Islet of Langerhans (tissue), 1 donor: ENCODE data around the gene SMIM24.
"Not testable (repeated sequence)": the region's sequence is repeated elsewhere in the genome, so short reads cannot be mapped to it uniquely, and the experiment has no call there.

ENCODE experiments used
- FAIRE-seq: peaks from one replicate; lab custom pipeline; 2011; peaks lifted over from hg19 to GRCh38; lab: Jason Lieb, UNC

Gene SMIM24

DNA sequence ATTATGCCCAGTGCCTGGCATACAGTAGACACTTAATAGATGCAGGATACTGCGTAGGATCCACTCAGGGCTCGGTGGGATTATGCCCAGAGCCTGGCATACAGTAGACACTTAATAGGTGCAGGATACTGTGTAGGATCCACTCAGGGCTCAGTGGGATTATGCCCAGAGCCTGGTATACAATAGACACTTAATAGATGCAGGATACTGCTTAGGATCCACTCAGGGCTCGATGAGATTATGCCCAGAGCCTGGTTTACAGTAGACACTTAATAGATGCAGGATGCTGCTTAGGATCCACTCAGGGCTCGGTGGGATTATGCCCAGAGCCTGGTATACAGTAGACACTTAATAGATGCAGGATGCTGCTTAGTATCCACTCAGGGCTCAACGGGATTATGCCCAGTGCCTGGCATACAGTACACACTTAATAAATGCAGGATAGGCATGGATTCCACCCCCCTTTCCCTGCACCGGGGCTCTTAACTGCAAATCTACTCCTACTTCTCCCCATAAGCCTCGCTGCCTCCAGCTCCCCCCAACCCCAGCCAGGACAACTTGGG is 24.9 kb downstream of the SMIM24 start:
- FAIRE-seq, result no peak

DNA sequence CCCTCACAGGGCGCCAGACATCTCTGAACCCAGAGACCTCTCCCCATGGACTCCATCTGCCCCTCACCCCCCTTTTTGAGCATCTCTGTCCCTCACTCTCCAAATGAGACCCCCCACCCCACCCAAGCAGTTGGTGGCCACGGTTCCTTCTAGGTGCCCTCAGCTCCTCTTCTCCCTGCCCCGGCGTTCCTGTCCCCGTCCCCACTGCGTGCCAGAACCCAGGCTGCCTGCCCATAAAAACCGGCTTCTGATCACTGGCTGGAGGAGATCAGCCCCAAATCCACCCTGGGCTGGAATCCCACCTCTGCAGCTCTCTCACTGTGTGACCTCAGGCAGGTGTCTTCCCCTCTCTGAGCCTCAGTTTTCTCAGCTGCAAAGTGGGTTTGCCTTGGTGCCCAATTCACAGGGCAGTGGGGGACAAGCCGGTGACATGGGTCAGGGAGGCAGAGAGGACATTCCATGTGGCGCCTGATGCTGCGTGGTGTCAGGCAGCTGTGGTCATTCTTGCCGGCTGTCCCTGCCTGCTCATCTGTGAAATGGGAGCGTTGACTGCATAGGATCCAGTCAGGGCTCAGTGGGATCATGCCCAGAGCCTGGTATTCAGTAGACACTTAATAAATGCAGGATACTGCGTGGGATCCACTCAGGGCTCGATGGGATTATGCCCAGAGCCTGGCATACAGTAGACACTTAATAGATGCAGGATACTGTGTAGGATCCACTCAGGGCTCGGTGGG is 25.5 kb downstream of the SMIM24 start:
- FAIRE-seq, result no peak

DNA sequence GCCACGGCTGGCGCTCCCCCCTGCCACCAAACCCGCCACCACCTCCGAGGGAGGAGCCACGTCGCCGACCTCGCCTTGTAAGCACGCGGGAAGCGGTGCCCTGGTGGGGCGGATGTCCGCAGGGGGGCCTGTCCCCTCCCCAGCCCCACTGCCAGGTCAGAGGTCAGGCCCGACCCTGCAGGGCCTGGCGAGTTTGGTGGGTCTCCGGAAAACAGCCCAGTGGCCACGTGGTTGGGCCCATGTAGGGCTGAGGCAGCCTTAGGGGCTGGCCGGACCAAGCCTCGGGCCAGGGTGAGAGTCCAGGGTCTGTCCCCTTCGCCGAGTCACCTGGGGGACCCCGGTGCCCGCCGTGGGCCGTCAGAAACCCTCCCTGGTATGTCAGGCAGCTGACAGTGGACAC is 26.5 kb downstream of the SMIM24 start:
- no peak for FAIRE-seq

DNA sequence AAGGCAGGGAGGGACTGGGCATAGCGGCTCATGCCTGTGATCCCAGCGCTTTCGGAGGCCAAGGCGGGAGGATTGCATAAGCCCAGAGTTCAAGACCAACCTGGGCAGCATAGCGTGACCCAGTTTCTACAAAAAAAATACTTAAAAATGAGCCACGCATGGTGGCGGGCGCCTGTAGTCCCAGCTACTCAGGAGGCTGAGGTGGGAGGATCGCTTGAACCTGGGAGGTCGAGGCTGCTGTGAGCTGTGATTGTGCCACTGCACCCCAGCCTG is 27.4 kb downstream of the SMIM24 start:
- FAIRE-seq, result not testable (repeated sequence)

DNA sequence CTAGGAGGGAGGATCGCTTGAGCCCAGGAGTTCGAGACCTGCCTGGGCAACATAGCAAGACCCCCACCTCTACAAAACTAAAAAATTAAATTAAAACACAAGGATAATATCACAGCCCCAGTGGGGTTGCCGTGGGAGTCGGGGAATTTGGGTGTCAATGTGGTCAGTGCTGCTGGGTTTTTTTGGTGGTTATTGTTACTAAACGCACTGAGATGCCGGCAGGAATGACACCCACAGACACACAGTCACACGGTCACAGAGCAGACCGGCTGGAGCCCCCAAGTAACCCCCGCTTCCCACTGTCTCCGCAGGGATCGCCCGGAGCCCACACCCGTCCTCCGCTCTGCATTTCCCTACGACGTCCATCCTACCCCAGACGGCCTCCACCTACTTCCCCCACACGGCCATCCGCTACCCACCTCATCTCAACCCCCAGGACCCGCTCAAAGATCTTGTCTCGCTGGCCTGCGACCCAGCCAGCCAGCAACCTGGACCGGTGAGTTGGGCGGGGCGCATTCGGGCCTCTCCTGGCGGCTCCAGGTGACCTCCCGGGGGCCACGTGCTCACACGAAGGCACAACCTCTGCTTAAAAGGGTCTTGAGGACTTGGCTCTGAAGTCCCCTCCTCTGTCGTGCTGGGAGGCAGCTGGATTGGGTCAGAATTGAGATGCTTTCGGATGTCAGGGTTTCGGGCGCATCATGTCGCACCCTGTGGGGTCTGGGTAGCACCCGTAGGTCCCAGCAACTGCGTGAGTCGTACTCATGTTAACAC is 28.0 kb downstream of the SMIM24 start:
- FAIRE-seq, result no peak

DNA sequence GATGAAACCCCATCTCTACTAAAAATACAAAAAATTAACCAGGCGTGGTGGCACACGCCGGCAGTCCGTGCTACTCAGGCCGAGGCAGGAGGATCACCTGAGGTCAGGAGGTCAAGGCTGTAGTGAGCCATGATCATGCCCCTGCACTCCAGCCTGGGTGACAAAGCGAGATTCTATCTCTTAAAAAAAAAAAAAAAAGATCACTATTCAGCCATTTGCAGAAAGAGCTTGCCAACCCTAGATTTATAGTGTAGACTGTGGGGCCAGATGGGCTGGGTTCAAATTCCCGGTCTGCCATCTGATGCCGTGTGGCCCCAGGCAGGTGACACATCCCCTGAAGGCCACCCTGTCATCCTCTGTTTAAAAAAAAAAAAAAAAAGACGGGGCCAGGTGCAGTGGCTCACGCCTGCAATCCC is 28.9 kb downstream of the SMIM24 start:
- FAIRE-seq, result no peak

DNA sequence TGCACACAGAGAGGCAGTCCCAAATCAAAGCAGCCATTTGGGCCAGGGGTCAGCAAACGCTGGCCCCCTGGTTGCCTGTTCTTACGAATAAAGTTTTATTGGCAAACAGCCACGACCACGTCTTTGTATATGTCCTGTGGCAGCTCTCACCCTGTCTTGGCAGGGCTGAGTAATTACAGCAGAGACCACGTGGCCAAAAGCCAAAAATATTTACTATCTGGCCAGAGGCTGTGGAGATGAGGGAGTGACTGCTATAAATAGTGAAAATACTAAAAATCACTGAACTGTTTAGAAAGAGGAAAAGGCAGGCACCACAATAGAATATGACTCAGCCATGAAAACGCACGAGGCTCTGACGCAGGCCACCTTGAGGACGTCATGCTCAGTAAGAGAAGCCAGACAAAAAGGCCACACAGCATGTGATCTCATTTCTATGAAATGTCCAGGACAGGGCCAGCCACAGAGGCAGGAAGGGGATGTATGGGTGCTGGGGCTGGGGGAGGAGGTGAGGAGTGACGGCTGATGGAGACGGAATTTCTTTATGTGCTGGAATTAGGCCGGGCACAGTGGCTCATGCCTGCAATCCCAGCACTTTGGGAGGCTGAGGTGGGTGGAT is 29.4 kb downstream of the SMIM24 start:
- FAIRE-seq, result no peak

DNA sequence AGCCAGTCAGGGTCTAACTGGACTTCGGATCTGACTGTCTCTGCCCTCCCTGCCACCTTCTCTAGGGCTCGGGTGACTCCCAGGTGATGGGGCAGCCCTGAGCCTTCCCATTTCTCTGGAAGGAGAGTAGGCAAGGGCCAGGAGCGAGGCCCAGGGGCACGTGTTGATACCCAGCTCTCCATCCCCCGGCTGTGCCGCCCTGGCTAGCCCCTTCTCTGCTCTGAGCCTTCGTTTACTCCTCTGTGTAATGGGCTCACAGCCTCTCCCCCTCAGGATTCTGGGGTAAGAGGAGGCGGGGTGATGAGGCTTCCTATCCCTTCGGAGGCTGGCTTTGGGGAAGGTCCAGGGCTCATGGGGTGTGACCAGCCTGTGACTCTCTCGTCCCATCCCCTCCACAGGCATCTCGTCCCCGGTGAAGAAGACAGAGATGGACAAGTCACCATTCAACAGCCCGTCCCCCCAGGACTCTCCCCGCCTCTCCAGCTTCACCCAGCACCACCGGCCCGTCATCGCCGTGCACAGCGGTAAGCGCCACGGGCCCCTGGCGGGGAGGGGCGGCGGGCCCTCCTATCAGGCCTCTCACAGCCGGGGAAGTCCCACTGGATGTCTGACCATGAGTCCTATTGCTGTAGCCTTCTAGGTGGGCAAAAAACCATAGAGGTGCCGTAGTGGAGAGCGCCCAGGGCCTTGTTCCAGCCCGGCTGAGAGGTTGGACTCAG is 31.6 kb downstream of the SMIM24 start:
- FAIRE-seq, result no peak

DNA sequence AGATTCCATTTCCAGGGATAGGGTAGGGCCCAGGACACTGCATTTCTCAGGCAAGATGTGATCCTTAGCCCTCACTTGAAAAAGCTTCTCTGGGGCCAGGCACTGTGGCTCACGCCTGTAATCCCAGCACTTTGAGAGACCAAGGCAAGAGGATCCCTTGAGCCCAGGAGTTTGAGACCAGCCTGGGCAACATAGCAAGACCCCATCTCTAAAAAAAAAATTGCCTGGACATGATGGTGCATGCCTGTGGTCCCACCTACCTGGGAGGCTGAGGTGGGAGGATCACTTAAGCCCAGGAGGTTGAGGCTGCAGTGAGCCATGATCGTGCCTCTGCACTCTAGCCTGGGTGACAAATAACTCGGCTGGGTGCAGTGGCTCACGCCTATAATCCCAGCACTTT is 33.7 kb downstream of the SMIM24 start:
- not testable (repeated sequence) for FAIRE-seq

DNA sequence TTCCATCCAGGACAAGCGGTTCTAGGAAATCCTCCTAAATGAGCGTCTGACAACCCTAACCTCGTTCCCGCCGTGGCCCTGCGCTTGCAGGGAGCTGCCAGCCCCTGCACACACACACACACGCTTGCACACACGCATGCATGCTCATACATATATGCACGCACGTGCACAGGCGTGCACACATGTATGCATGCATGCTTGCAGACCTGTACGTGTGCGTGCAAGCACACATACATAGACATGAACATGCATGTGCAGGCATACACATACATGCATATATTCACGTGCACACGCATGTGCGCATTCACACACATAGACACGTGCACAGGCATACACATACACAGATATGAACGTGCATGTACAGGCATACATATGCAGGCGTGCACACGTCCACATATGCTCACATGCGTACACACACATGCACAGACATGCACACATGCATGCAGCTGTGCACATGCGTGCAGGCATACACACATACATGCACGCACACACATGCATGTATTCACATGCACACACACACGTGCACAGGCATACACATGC is 35.6 kb downstream of the SMIM24 start:
- no peak for FAIRE-seq

DNA sequence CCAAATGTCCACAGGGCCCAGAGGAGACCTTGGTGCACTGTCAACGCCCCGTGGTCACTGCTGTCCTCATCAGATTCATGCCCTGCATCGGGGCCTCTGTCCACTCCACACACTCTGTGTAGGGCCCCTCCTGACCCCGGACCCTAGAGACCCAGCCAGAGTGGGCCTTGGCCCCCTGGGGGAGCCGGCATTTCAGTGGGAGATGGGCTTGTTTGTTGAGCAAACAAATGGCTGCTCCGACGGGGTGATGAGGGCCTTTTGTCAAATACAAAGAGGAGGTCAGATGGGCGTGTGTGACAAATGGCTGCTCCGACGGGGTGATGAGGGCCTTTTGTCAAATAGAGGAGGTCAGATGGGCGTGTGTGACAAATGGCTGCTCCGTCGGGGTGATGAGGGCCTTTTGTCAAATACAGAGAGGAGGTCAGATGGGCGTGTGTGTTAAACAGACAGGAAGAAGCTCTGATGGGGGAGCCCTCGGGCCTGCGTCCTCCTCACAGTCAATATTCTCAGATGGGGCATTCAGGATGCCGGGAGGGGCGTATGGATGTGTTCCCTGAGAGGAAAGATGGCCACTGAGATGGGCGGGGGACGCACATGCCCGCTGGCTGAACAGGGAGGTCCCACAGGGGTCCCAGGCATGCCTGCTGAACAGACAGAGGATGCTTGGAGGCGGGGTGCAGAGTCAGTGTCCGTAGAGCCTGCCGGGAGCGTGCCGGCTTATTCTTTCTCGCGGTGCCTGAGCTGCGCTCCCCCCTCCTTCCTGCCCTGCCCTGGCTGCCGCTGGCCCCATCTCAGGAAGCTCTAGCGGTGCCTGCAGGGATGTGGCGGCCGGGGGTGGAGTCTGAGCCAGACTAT is 36.3 kb downstream of the SMIM24 start:
- no peak for FAIRE-seq

DNA sequence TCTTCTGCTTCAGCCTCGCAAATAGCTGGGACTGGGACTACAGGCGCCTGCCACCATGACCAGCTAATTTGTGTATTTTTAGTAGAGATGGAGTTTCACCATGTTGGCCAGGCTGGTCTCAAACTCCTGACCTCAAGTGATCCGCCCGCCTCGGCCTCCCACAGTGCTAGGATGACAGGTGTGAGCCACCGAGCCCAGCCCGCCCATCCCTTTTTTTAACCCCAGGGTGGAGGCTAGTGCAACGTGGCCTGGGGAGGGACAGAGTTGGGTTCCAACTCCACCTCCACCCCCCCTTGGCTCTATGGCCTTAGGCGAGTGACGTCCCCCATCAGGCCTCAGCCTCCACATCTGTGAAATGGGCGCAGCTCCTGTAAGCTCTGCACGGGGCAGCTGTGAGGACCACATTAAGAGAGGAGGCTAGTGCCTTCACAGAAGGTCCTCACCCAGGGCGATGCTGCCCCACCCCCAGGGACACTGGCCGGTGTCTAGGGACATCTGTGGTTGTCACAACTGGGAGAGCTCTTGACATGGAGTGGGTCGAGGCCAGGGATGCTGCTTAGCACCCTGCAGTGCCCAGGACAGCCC is 37.7 kb downstream of the SMIM24 start:
- no peak for FAIRE-seq

DNA sequence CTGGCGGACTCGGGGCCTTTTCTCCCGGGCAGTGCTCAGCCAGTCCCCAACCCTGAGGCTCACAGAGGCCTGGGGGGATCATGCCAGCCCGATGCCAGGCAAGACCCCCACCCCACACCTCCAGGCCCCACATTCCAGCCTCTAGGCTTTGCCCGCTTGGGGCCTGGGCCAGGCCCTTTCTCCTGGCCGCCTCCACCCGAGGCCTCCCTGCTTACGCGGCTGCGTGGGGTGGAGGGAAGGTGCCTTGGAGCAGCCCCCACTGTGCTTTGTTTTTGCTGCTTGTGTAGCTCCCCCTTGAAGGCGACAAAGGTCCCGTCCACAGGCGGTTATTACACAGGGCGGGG is 38.4 kb downstream of the SMIM24 start:
- FAIRE-seq, result no peak

DNA sequence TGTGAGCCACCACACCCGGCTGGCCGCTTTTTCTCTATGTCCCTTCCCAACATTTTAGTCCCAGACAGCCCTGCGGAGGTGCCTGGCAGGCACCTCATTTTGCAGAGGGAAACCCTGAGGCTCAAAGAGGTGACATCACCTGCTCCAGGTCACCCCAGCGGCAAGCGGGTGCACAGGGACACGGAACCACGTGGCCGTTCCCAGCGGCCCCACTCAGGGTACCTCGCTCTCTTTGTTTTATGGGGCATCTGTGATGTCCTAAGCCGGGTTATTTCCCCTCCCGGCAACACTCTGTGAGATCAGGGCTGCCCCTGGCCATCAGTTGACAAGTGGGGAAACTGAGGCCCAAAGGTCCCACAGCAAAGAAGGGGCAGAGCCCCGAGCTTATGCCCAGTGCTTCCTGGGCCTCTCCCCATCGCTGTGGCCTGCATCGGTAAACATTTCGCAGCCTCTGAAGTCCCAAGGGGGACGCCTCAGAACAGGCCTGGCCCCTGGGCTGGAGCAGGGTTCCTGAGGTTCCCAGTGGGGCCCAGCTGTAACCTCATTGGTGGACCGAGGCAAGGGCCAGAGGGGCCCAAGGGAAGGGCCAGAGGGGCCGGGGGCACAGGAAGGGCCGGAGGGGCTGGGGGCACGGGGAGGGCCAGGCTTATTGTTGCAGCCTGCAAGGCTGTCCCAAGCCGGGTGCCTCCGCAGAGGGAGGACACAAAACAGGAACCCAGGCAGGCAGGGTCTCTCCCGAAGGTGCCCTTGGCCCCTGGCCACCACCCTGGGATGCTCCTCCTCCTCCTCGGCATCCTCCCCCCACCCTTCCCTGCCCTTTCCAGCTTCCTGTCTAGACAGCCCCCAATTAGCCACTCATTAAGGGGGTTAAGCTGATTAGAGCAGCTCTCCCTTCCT is 39.0 kb downstream of the SMIM24 start:
- no peak for FAIRE-seq

DNA sequence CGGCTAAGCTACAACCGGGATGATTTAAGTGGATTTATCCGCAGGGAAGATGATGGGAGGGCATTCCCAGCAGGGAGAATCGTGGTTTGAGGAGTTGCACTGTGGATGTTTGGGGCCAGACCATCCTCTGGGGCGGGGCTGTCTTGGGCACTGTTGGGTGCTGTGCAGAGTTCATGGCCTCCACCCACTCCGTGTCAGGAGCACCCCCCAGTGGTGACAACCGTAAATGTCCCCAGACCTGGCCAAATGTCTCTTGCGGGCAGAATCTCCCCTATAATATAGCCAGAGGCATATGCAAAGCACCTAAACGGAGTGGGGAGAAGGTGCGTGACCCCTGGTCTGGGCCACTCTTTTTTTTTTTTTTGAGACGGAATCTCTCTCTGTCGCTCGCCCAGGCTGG is 40.2 kb downstream of the SMIM24 start:
- no peak for FAIRE-seq

DNA sequence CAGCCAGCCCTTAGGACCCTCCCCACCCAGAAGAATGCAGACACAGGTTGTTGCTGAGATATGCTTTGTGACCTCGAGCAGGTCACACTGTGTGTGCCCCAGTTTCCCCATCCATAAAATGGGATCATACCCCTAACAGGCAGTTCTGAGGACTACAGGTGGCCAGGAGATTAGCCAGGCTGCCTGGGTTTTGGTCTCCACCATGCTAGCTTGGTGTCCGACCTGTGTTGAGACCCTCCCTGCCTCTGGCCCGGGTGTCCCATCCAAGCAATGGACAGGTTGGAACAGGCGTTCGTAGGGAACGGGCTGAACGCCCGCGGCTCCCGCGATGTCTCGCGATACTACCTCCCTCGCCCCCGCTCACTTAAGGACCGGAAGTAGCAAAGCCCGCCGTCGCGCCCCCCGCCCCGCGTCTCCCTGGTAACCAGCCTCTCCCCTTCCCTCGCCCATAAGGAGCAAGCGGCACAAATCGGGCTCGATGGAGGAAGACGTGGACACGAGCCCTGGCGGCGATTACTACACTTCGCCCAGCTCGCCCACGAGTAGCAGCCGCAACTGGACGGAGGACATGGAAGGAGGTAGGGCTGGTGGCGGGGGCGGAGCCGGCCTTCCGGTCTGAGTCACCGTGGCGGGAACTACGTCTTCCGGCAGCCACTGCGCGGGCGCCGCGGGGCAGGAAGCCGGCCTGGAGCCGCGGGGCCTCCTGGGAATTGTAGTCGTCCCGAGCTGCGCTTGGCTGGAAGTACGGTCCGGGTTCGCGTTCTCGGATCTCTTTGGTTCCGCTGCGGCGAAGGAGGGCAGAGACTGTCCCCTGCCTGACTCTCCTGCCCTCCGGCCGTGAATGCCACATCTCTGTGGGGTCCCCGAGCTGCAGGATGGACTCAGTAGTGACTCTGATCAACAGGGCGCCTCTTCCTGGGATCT is 45.4 kb downstream of the SMIM24 start:
- no peak for FAIRE-seq

DNA sequence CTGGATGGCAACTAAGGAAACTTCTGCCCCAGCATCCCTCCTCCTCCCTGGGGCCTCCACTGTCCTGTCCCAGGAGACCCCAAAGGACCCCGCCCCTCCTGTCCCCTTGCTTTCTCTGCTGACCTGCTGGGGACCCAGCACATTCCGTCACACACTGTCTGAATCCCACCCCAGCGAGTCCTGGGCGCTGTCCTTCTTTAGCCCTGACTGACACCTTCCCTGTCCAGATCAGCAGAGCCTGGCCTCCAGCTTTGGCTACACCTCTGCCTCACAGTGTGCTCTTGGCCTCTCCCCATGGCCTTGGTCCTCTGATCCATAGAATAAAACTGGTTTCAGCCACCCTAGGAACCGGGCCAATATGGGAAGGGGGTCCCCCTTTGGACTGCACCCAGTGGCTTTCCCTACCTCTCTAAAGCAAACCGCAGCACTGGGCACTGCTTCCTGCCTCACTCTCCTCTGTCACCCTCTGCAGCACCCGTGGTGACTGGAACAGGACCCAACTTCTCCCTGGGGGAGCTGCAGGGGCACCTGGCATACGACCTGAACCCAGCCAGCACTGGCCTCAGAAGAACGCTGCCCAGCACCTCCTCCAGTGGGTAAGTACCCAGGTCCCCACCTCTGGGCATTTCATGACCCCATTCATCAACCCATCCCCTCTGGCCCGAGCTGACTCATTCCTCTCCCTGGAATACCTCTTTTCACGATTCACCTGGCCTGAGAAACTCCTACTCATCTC is 46.4 kb downstream of the SMIM24 start:
- FAIRE-seq, result no peak

DNA sequence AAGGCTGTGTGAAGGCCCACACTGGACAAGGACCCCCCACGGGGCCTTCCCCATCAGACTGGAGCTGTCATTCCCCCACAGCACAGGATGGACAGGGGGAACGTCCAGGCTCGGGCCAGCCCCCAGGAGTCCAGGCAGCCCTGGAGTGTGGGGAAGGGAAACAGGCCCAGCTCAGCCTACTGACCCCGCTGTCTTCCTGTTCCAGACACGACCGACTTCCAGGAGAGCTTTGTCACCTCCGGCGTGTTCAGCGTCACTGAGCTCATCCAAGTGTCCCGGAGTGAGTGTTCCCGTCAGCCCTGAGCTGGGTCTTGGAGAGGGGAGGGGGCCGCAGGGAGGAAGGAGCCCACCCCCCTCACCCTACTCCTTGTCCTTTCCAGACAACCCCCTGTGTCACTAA is 47.0 kb downstream of the SMIM24 start:
- no peak for FAIRE-seq
